Effector memory CD8-positive, alpha-beta T cell (primary cell): ENCODE measurements around the gene ZCCHC14.
"Not testable (repeated sequence)": the region's sequence is repeated elsewhere in the genome, so short reads cannot be mapped to it uniquely, and the experiment has no call there.

ENCODE experiments used
- ATAC-seq: fragments of 150-1000 bp; cut with Tn5 transposase; replicated peaks from 2 replicates; pipeline ENCODE4 v1.10.0; 2021; ENCODE audit warnings: mild to moderate bottlenecking, moderate library complexity
- DNase-seq, 3 experiments: peaks; one replicate each; pipeline ENCODE4 v3.0.0; 2021
- H3K27ac Mint-ChIP-seq, 2 donors: one replicate each; pipeline ENCODE4 v1.8.0; 2022; ENCODE audit warnings: mild to moderate bottlenecking in 2 of 2, mixed read lengths in 2 of 2, moderate library complexity in 2 of 2
- H3K27me3 Mint-ChIP-seq, 2 donors: one replicate each; pipeline ENCODE4 v1.8.0; 2022; ENCODE audit warnings: mixed read lengths in 2 of 2
- H3K36me3 Mint-ChIP-seq: one replicate; pipeline ENCODE4 v1.8.0; 2022; ENCODE audit warnings: mild to moderate bottlenecking, moderate library complexity, mixed read lengths; ENCODE audit not compliant: insufficient read depth
- H3K4me1 Mint-ChIP-seq, 2 donors: one replicate each; pipeline ENCODE4 v1.8.0; 2022; ENCODE audit warnings: low read depth in 2 of 2, mixed read lengths in 2 of 2
- H3K4me3 Mint-ChIP-seq, 2 donors: one replicate each; pipeline ENCODE4 v1.8.0; 2022; ENCODE audit warnings: mild to moderate bottlenecking in 2 of 2, mixed read lengths in 2 of 2, moderate library complexity in 2 of 2
- H3K9me3 Mint-ChIP-seq, 2 donors: one replicate each; pipeline ENCODE4 v1.8.0; 2022; ENCODE audit warnings: mixed read lengths in 2 of 2

Gene ZCCHC14

DNA sequence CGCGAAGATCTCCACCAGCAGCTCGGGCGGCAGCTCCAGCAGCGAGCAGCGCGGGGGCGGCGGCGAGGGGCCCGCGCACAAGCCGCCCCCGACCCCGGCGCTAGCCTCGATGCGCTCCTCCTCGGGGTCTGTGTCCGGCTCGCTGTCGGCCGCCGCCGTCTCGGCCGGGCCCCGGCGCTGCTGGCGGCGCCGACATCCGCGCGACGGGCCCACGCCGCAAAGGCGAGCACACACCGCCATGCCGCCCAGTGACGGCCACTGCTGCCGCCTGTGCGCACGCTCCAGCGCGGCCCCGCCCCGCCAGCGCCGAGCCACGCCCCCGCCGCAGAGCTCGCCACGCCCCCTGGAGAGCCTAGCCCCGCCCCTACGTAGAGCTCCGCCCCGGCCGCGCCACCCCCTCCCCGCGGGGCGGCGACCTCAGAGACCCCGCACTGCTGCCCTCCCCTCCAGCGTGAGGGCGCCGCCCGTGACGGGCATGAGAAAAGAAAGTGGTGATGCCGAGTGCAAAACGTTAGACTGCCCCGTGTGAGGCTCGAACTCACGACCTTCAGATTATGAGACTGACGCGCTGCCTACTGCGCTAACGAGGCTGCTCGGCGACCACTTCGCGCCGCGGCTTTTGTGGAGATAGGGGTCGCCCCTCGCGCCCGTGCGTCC lies 109.2 kb downstream of the ZCCHC14 start, which contains the start of gene FBXO31:
TSS of gene FBXO31 (minus strand) at position 272 of the 657 bp plus-strand sequence. CDS start at position 240, 32 bp downstream.
- peak; percentile 89 to 94 (median 94) for DNase-seq

GRCh38 chr16:87382023-87382785 lies 110.6 kb downstream of the ZCCHC14 start:
- H3K4me1 Mint-ChIP-seq, result peaks cover 39 to 53% of the 10 kb centered on the region in 2 donors
- H3K36me3 Mint-ChIP-seq, result peaks cover 31% of the 10 kb centered on the region
- DNase-seq, result no peak

More for the DNA sequence above, 109.2 kb downstream of the ZCCHC14 start, which contains the start of gene FBXO31:
- Mint-ChIP-seq H3K9me3 (peaks cover 0 to 1% of the 10 kb centered on the region in 2 donors), H3K27ac (peak within 1 kb of the TSS; percentile 99 to 100), H3K36me3 (peaks cover 36% of the 10 kb centered on the region), H3K4me1 (peaks cover 48 to 62% of the 10 kb centered on the region in 2 donors), H3K27me3 (no peaks in the 10 kb centered on the region), H3K4me3 (peak within 1 kb of the TSS; percentile 92 to 95)
- peak; percentile 60 for ATAC-seq

GRCh38 chr16:87380881-87381280 lies 111.9 kb downstream of the ZCCHC14 start:
- peaks cover 36 to 57% of the 10 kb centered on the region in 2 donors for H3K4me1 Mint-ChIP-seq
- no peak for DNase-seq

More at GRCh38 chr16:87382023-87382785, 110.6 kb downstream of the ZCCHC14 start:
- H3K27ac Mint-ChIP-seq, result peak overlapping the region; percentile 95 to 99
- H3K4me3 Mint-ChIP-seq, result peak overlapping the region; percentile 92 to 95
- no peaks in the 10 kb centered on the region for H3K27me3 Mint-ChIP-seq
- no peak for ATAC-seq
- peaks cover 0 to 1% of the 10 kb centered on the region in 2 donors for H3K9me3 Mint-ChIP-seq

GRCh38 chr16:87380403-87380802 lies 112.4 kb downstream of the ZCCHC14 start:
- ATAC-seq, result no peak
- peaks cover 0 to 1% of the 10 kb centered on the region in 2 donors for H3K9me3 Mint-ChIP-seq
- H3K27me3 Mint-ChIP-seq, result no peaks in the 10 kb centered on the region
- DNase-seq, result no peak
- peaks cover 41 to 57% of the 10 kb centered on the region in 2 donors for H3K4me1 Mint-ChIP-seq
- H3K36me3 Mint-ChIP-seq, result peaks cover 32% of the 10 kb centered on the region
- H3K27ac Mint-ChIP-seq, result peak overlapping the region; percentile 38 to 99
- peak overlapping the region; percentile 92 to 95 for H3K4me3 Mint-ChIP-seq

More at GRCh38 chr16:87380881-87381280, 111.9 kb downstream of the ZCCHC14 start:
- H3K27me3 Mint-ChIP-seq, result no peaks in the 10 kb centered on the region
- H3K4me3 Mint-ChIP-seq, result peak overlapping the region; percentile 92 to 95
- ATAC-seq, result no peak
- H3K36me3 Mint-ChIP-seq, result peaks cover 36% of the 10 kb centered on the region
- peak overlapping the region; percentile 38 to 99 for H3K27ac Mint-ChIP-seq
- H3K9me3 Mint-ChIP-seq, result peaks cover 0 to 1% of the 10 kb centered on the region in 2 donors

- peaks cover 36 to 54% of the 10 kb centered on the region in 2 donors for H3K4me1 Mint-ChIP-seq
- not testable (repeated sequence) for DNase-seq, H3K27ac Mint-ChIP-seq, ATAC-seq, H3K4me3 Mint-ChIP-seq, H3K27me3 Mint-ChIP-seq, H3K9me3 Mint-ChIP-seq
- peaks cover 21% of the 10 kb centered on the region for H3K36me3 Mint-ChIP-seq
These were observed 113.5 kb downstream of the ZCCHC14 start for GRCh38 chr16:87379312-87379752.

GRCh38 chr16:87376660-87377059 lies 116.2 kb downstream of the ZCCHC14 start:
- Mint-ChIP-seq H3K4me1 (peaks cover 32 to 45% of the 10 kb centered on the region in 2 donors), H3K36me3 (peaks cover 16% of the 10 kb centered on the region), H3K9me3 (no peaks in the 10 kb centered on the region), H3K4me3 (no peak overlapping the region), H3K27ac (no peak overlapping the region), H3K27me3 (no peaks in the 10 kb centered on the region)
- no peak for DNase-seq
- ATAC-seq, result no peak

DNA sequence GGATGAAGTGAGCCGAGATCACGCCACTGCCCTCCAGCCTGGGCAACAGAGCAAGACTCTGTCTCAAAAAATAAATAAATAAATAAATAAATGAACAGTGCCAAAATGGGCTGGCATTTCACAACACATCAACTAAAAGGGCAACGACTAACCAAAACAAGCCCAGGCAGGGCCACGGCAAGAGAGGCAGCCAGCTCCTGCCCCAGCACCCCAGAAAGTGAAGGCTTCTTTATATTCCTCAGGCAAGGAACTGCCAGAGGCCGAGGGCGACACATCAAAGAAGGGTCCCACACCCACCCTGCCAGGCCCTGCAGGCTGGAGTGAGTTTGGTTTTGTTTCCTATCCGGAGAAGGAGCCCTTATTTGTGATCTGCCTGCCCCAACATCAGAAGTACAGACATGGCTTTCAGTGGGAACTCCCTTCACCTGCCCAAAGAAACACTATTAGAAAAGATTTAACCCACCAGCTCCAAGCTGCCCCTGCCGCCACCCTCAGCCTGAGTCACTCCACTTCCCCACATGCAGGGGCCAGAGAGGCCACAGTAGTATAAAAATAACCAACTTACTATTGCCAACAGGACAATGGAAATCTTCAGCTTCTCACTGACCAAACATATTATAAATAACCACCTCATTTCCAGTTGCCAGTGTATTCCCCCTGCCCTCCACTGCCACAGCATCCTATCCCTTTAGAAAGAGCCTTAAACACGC lies 117.2 kb downstream of the ZCCHC14 start:
- Mint-ChIP-seq H3K4me3 (no peak overlapping the region), H3K36me3 (peaks cover 16% of the 10 kb centered on the region), H3K9me3 (no peaks in the 10 kb centered on the region), H3K27me3 (no peaks in the 10 kb centered on the region), H3K4me1 (peaks cover 30 to 38% of the 10 kb centered on the region in 2 donors), H3K27ac (peak overlapping the region in 1 of 2 donors; percentile 39)
- DNase-seq (no peak), ATAC-seq (no peak)

GRCh38 chr16:87374313-87374712 lies 118.5 kb downstream of the ZCCHC14 start:
- H3K9me3 Mint-ChIP-seq, result no peaks in the 10 kb centered on the region
- H3K36me3 Mint-ChIP-seq, result peaks cover 16% of the 10 kb centered on the region
- no peaks in the 10 kb centered on the region for H3K27me3 Mint-ChIP-seq
- DNase-seq (no peak), ATAC-seq (no peak)
- H3K4me1 Mint-ChIP-seq, result peaks cover 35 to 39% of the 10 kb centered on the region in 2 donors
- no peak overlapping the region for H3K4me3 Mint-ChIP-seq
- no peak overlapping the region for H3K27ac Mint-ChIP-seq

GRCh38 chr16:87372305-87372704 lies 120.5 kb downstream of the ZCCHC14 start:
- Mint-ChIP-seq H3K27ac (no peak overlapping the region), H3K4me1 (peaks cover 33 to 40% of the 10 kb centered on the region in 2 donors), H3K4me3 (no peak overlapping the region), H3K9me3 (no peaks in the 10 kb centered on the region), H3K27me3 (no peaks in the 10 kb centered on the region), H3K36me3 (peaks cover 19% of the 10 kb centered on the region)
- DNase-seq (no peak), ATAC-seq (no peak)

GRCh38 chr16:87371261-87371866 lies 121.5 kb downstream of the ZCCHC14 start:
- peaks cover 20% of the 10 kb centered on the region for H3K36me3 Mint-ChIP-seq
- peak overlapping the region in 1 of 2 donors; percentile 19 for H3K27ac Mint-ChIP-seq
- DNase-seq (no peak), ATAC-seq (no peak)
- peaks cover 29 to 37% of the 10 kb centered on the region in 2 donors for H3K4me1 Mint-ChIP-seq
- H3K4me3 Mint-ChIP-seq, result no peak overlapping the region
- H3K27me3 Mint-ChIP-seq, result no peaks in the 10 kb centered on the region
- H3K9me3 Mint-ChIP-seq, result no peaks in the 10 kb centered on the region

DNA sequence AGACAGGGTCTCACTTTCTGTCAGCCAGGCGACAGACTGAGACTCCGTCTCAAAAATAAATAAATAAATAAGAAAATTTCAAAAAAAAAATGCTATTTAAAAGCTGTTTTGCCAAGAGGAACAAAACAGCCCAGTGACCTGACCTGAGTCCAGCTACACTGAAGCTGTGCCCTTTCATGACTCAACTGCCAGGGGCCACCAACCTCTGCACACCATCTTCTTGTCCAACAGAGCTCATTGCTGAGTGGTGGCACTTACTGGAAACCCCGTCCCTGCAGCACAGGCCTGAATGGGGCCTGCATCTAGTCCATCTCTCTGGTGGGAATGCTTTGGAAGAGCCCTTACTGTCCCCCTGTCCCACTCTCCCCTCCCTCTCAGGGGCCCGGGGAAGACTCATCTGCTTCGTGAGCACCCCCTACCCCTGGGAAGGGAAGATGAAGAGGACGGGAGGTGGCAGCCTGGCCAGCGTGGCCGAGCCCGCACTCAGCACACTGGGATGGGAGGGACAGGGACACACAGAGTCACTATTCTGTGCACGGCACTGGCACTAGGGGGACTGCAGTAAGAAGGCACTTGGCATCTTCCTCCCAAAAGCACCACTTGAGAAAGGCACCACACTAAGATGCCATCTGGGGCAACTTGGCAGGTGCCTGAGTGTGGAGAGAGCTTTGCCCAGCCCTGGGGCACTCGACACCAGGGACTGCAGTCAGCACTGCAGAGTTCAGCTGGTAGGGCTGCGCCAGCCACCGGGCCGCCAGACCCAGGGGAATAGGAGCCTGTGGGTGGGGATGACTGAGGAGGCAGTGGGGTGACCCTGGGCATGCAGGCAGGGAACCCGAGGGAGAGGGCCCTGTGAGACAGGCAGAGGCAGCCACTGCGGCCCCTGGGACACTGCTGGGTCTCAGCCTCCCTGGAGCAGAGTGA lies 122.8 kb downstream of the ZCCHC14 start:
- Mint-ChIP-seq H3K27ac (peak overlapping the region in 1 of 2 donors; percentile 59), H3K4me1 (peaks cover 31 to 32% of the 10 kb centered on the region in 2 donors), H3K4me3 (no peak overlapping the region), H3K36me3 (peaks cover 23% of the 10 kb centered on the region), H3K27me3 (no peaks in the 10 kb centered on the region), H3K9me3 (no peaks in the 10 kb centered on the region)
- ATAC-seq (no peak), DNase-seq (no peak)
